K562 (cell line): ENCODE measurements around the gene PRDX2. TPM values are rescaled to one million over a fixed set of nuclear protein-coding genes. Genes with fewer than 3 reads are reported as not detected.

Experiments used
- CXXC5 ChIP-seq: fragments of 250-450 bp; sonication (Bioruptor Pico); IDR thresholded peaks from 2 replicates; pipeline ENCODE4 v1.8.0; 2022; ENCODE audit warnings: inconsistent platforms, mild to moderate bottlenecking, moderate library complexity
- E2F8 ChIP-seq: fragments of 450-650 bp; IDR thresholded peaks from 2 replicates; pipeline ENCODE4 v1.7.1; 2018; ENCODE audit warnings: mild to moderate bottlenecking, low read depth; ENCODE audit not compliant: partially characterized antibody
- ELK3 ChIP-seq: fragments of 450-650 bp; formaldehyde crosslinking; IDR thresholded peaks from 2 replicates; pipeline ENCODE4 v1.4.0; 2020; ENCODE audit warnings: mild to moderate bottlenecking
- EP400 ChIP-seq: fragments of 450-650 bp; IDR thresholded peaks from 2 replicates; pipeline ENCODE4 v1.6.1; 2017; ENCODE audit warnings: antibody characterized with exemption, mild to moderate bottlenecking, moderate library complexity
- FOS ChIP-seq: IDR thresholded peaks from 3 replicates; pipeline ENCODE4 v1.6.1; 2011; ENCODE audit not compliant: insufficient read length; ENCODE audit errors: extremely low read depth
- FOXA1 ChIP-seq: fragments of 450-650 bp; IDR thresholded peaks from 2 replicates; pipeline ENCODE4 v1.6.1; 2016; ENCODE audit warnings: mild to moderate bottlenecking, borderline replicate concordance
- FUS ChIP-seq: fragments of 200-400 bp; formaldehyde crosslinking; optimal IDR thresholded peaks from 2 replicates; pipeline ENCODE3; 2017; ENCODE audit warnings: low read depth, low read length
- HMG20A ChIP-seq: fragments of 450-650 bp; formaldehyde crosslinking; conservative IDR thresholded peaks from 2 replicates; pipeline ENCODE4 v1.4.0; 2020; ENCODE audit warnings: mild to moderate bottlenecking, mixed read lengths
- KHSRP ChIP-seq: fragments of 450-650 bp; IDR thresholded peaks from 2 replicates; pipeline ENCODE4 v1.6.1; 2017
- LARP7 ChIP-seq: fragments of 450-650 bp; IDR thresholded peaks from 2 replicates; pipeline ENCODE4 v1.6.1; 2016
- MTA3 ChIP-seq: fragments of 450-650 bp; formaldehyde crosslinking; IDR thresholded peaks from 2 replicates; pipeline ENCODE4 v1.6.1; 2017; ENCODE audit warnings: mild to moderate bottlenecking, borderline replicate concordance
- NFE2L1 ChIP-seq: fragments of 450-650 bp; IDR thresholded peaks from 2 replicates; pipeline ENCODE4 v1.6.1; 2016; ENCODE audit warnings: missing genetic modification characterization, low read depth, mild to moderate bottlenecking, missing compliant biosample characterization, moderate library complexity, borderline replicate concordance
- NONO ChIP-seq, 2 experiments: fragments of 200-400 bp in 1 of 2; fragments of 450-650 bp in 1 of 2; formaldehyde crosslinking in 1 of 2; IDR thresholded peaks; 2 replicates each; pipeline ENCODE4 v1.6.1; 2017; ENCODE audit warnings: low read depth in 2 of 2, mild to moderate bottlenecking in 2 of 2, moderate library complexity in 2 of 2, low read length in 1 of 2
- RBM25 ChIP-seq: fragments of 200-400 bp; formaldehyde crosslinking; IDR thresholded peaks from 2 replicates; pipeline ENCODE4 v1.6.1; 2018; ENCODE audit warnings: low read length, low read depth, moderate library complexity; ENCODE audit not compliant: severe bottlenecking
- RFX7 ChIP-seq: fragments of 250-450 bp; sonication (Bioruptor Pico); IDR thresholded peaks from 2 replicates; pipeline ENCODE4 v1.5.1; 2021; ENCODE audit warnings: mild to moderate bottlenecking
- SIRT6 ChIP-seq: IDR thresholded peaks from one replicate; pipeline ENCODE4 v1.6.1; 2012; ENCODE audit warnings: low read depth, mild to moderate bottlenecking, control low read depth, inconsistent platforms, low read length, moderate library complexity
- TCF3 ChIP-seq: sonication (generic); formaldehyde crosslinking; IDR thresholded peaks from 2 replicates; pipeline ENCODE4 v1.4.0; 2020; ENCODE audit warnings: mild to moderate bottlenecking, missing genetic modification reagents
- THRB ChIP-seq: fragments of 450-650 bp; formaldehyde crosslinking; conservative IDR thresholded peaks from 2 replicates; pipeline ENCODE4 v1.4.0; 2022; ENCODE audit warnings: mild to moderate bottlenecking, missing genetic modification characterization
- ZBTB1 ChIP-seq: sonication (generic); formaldehyde crosslinking; IDR thresholded peaks from 2 replicates; pipeline ENCODE4 v1.8.1; 2023; ENCODE audit warnings: missing genetic modification reagents, low read depth, mild to moderate bottlenecking, borderline replicate concordance
- ZC3H4 ChIP-seq: sonication (generic); formaldehyde crosslinking; IDR thresholded peaks from 2 replicates; pipeline ENCODE4 v1.9.0; 2021; ENCODE audit warnings: missing genetic modification reagents, borderline replicate concordance
- ZNF253 ChIP-seq: fragments of 250-450 bp; sonication (Bioruptor Pico); conservative IDR thresholded peaks from 2 replicates; pipeline ENCODE4 v1.6.1; 2021; ENCODE audit warnings: mild to moderate bottlenecking
- ZNF449 ChIP-seq: fragments of 250-450 bp; sonication (Bioruptor Pico); IDR thresholded peaks from 2 replicates; pipeline ENCODE4 v1.8.0; 2022; ENCODE audit warnings: moderate library complexity, mild to moderate bottlenecking, inconsistent platforms
- ZNF77 ChIP-seq: fragments of 250-450 bp; sonication (Bioruptor Pico); IDR thresholded peaks from 2 replicates; pipeline ENCODE4 v1.5.0; 2020
- polyA plus RNA-seq, 8 experiments: library from polyadenylated mRNA; depleted of rRNA in 4 of 8; stranded (reverse) in 5 of 8; unstranded in 3 of 8; fragments of >200 nt; fragmentation: Nextera tagmentation in 2 of 8; fragmentation: Illumina TruSeq in 1 of 8; extraction: Ambion mirVana in 2 of 8; extraction: Trizol in 1 of 8; gene quantifications; 2 replicates each; pipeline versions ENCODE4 v1.2.1 to v1.2.3, GENCODE V29; 2011 to 2014; ENCODE audit warnings: inconsistent platforms in 1 of 8, missing spikeins in 1 of 8
- total RNA-seq, 7 experiments: library from RNA; depleted of rRNA in 6 of 7; stranded (reverse); fragments of >200 nt in 6 of 7; fragmentation: Illumina TruSeq in 2 of 7; extraction: Trizol in 2 of 7; gene quantifications; 2 replicates each; pipeline versions ENCODE4 v1.2.1 to v1.2.3, GENCODE V29; 2011 to 2021; ENCODE audit warnings: low replicate concordance in 1 of 7

Gene PRDX2
- total and polyA plus RNA-seq, 9 of the 15 experiments (the other 6 are each of a cell fraction or from before 2014, with no cell fraction given): 206 to 1,183 (median 415) TPM

GRCh38 chr19:12782424-12783290, 18.9 kb downstream of the PRDX2 start (continued):
- TF ChIP-seq RBM25 (no peak), ZBTB1 (CRISPR knock-in tag) (peak; percentile 78), NFE2L1 (tag) (no peak), RFX7 (CRISPR knock-in tag) (no peak), ZNF449 (CRISPR knock-in tag) (no peak), LARP7 (no peak), NONO (IDR thresholded peaks at IDR 0.05; ENCODE audit: low read depth in 2 of 2, low read length in 1 of 2) (peak in 1 of 2 experiments; percentile 92; a peak in 2 of 4 replicates), EP400 (peak; percentile 66), E2F8 (peak; percentile 61), MTA3 (peak; percentile 98), FOS (no peak), FUS (no peak), HMG20A (CRISPR knock-in tag) (no peak), ZC3H4 (CRISPR knock-in tag) (no peak), ELK3 (CRISPR knock-in tag) (no peak), ZNF77 (no peak), ZNF253 (no peak), TCF3 (CRISPR knock-in tag) (peak; percentile 52; the same call in 1 of the 2 replicates), KHSRP (no peak), FOXA1 (no peak), CXXC5 (CRISPR knock-in tag) (peak; percentile 99), THRB (CRISPR knock-in tag) (no peak), SIRT6 (no peak)
